Testis (tissue), 3 donors: ENCODE measurements around the gene TEX101. TPM values are rescaled to one million over a fixed set of nuclear protein-coding genes. Genes with fewer than 3 reads are reported as not detected.

Experiments used
- DNase-seq: peaks from one replicate; pipeline ENCODE4 v3.0.0-alpha.2; 2019
- H3K27ac ChIP-seq, 2 donors: fragments of 200-600 bp; sonication (generic); one replicate each; pipeline ENCODE4 v1.5.1; 2019
- H3K27me3 ChIP-seq: fragments of 200-600 bp; sonication (generic); one replicate; pipeline ENCODE4 v1.5.1; 2019
- H3K36me3 ChIP-seq: fragments of 200-600 bp; sonication (generic); one replicate; pipeline ENCODE4 v1.5.1; 2017; ENCODE audit warnings: low read depth; ENCODE audit errors: missing control alignments
- H3K4me1 ChIP-seq: fragments of 200-600 bp; sonication (generic); one replicate; pipeline ENCODE4 v1.5.1; 2019
- H3K4me3 ChIP-seq, 2 donors: fragments of 200-600 bp; sonication (generic); one replicate each; pipeline ENCODE4 v1.5.1; 2017 to 2019
- H3K9me3 ChIP-seq: fragments of 200-600 bp; sonication (generic); one replicate; pipeline ENCODE4 v1.5.1; 2017
- POLR2A ChIP-seq: fragments of 450-650 bp; IDR thresholded peaks from one replicate; pipeline ENCODE4 v1.6.1; 2017; ENCODE audit warnings: antibody characterized with exemption, mild to moderate bottlenecking, moderate library complexity
- WGBS, 2 donors: methylation state at CpG; one replicate each; pipeline ENCODE4 v1.1.5; 2018; 5-methylcytosine and 5-hydroxymethylcytosine counted together
- intact Hi-C: fragments of 100-400 bp; cut with DNase I; formaldehyde crosslinking; loops from one replicate; pipeline ENCODE4 v1.15.1; 2023; ENCODE audit warnings: low total_unique reads
- polyA plus RNA-seq: library from polyadenylated mRNA; stranded (reverse); fragments of 350-450 nt; fragmentation: Illumina TruSeq; extraction: RNeasy Lipid Tissue Mini Kit (QIAGEN cat#74804); gene quantifications from one replicate; pipeline ENCODE4 v1.2.3, GENCODE V29; 2014; ENCODE audit warnings: low read depth, low replicate concordance; ENCODE audit not compliant: insufficient read depth
- total RNA-seq, 2 donors: library from RNA; depleted of rRNA; stranded (reverse); fragments of >200 nt; gene quantifications; one replicate each; pipeline ENCODE4 v1.2.3, GENCODE V29; 2016
- TF ChIP-seq, protein P1 (sequence below), 3 experiments: fragments of 450-650 bp in 2 of 3; fragments of 200-600 bp in 1 of 3; sonication (generic) in 1 of 3; IDR thresholded peaks; one replicate each; pipeline ENCODE4 v1.5.1; 2016 to 2019; ENCODE audit warnings: antibody characterized with exemption in 3 of 3, mild to moderate bottlenecking in 2 of 3, moderate library complexity in 1 of 3

TEX101 gene
- total and polyA plus RNA-seq, 3 donors from 2014 or later = 73.1 to 231 (median 93.3) TPM

GRCh38 chr19:43467730-43468129 is 53.0 kb downstream of the TEX101 start:
- 90 to 92% methylated on average over 4 of the region's 4 CpGs for WGBS, 2 donors
- TF ChIP-seq POLR2A = no peak
- TF ChIP-seq, protein P1, sequence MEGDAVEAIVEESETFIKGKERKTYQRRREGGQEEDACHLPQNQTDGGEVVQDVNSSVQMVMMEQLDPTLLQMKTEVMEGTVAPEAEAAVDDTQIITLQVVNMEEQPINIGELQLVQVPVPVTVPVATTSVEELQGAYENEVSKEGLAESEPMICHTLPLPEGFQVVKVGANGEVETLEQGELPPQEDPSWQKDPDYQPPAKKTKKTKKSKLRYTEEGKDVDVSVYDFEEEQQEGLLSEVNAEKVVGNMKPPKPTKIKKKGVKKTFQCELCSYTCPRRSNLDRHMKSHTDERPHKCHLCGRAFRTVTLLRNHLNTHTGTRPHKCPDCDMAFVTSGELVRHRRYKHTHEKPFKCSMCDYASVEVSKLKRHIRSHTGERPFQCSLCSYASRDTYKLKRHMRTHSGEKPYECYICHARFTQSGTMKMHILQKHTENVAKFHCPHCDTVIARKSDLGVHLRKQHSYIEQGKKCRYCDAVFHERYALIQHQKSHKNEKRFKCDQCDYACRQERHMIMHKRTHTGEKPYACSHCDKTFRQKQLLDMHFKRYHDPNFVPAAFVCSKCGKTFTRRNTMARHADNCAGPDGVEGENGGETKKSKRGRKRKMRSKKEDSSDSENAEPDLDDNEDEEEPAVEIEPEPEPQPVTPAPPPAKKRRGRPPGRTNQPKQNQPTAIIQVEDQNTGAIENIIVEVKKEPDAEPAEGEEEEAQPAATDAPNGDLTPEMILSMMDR (IDR thresholded peaks at IDR 0.05) = no peak
- intact Hi-C loops = no loop called here
- no peak overlapping the region for H3K4me3 ChIP-seq
- H3K27me3 ChIP-seq = no peaks in the 10 kb centered on the region
- no peak overlapping the region for H3K27ac ChIP-seq
- no peaks in the 10 kb centered on the region for H3K36me3 ChIP-seq
- H3K4me1 ChIP-seq = peaks cover 2% of the 10 kb centered on the region
- no peaks in the 10 kb centered on the region for H3K9me3 ChIP-seq
- DNase-seq = no peak

Other genes with a start within 250 kb of the TEX101 start
- not detected for gene PSG5, start 228.4 kb upstream of the TEX101 start, total RNA-seq
- gene PSG5, start 228.4 kb upstream of the TEX101 start, polyA plus RNA-seq = not detected
- gene PSG4, start 209.3 kb upstream of the TEX101 start, total RNA-seq = under 1 TPM in 1 of 2 donors, not detected in 1; 0.25 TPM
- not detected for gene PSG4, start 209.3 kb upstream of the TEX101 start, polyA plus RNA-seq
- under 1 TPM in 1 of 2 donors, not detected in 1; 0.12 TPM for gene PSG9, start 145.4 kb upstream of the TEX101 start, total RNA-seq
- not detected for gene PSG9, start 145.4 kb upstream of the TEX101 start, polyA plus RNA-seq
- under 1 TPM; 0.39 to 0.74 TPM for gene CD177, start 61.2 kb upstream of the TEX101 start, total RNA-seq
- 0.57 TPM for gene CD177, start 61.2 kb upstream of the TEX101 start, polyA plus RNA-seq
- 1 to 10 TPM in 1 of 2 donors, under 1 TPM in 1; 0.71 to 1.2 TPM for gene LYPD3, start 50.7 kb downstream of the TEX101 start, total RNA-seq
- 1.3 TPM for gene LYPD3, start 50.7 kb downstream of the TEX101 start, polyA plus RNA-seq
- gene PHLDB3, start 89.9 kb downstream of the TEX101 start, total RNA-seq = 10 to 100 TPM; 27.1 to 28.3 TPM
- gene PHLDB3, start 89.9 kb downstream of the TEX101 start, polyA plus RNA-seq = 62.2 TPM
- 10 to 100 TPM; 11.2 to 11.5 TPM for gene ETHE1, start 112.3 kb downstream of the TEX101 start, total RNA-seq
- gene ETHE1, start 112.3 kb downstream of the TEX101 start, polyA plus RNA-seq = 13.1 TPM
- 1 to 10 TPM; 1.1 to 1.7 TPM for gene ZNF575, start 118.3 kb downstream of the TEX101 start, total RNA-seq
- gene ZNF575, start 118.3 kb downstream of the TEX101 start, polyA plus RNA-seq = 2.4 TPM
- gene XRCC1, start 160.6 kb downstream of the TEX101 start, total RNA-seq = 10 to 100 TPM; 40.6 to 44.8 TPM
- 49.1 TPM for gene XRCC1, start 160.6 kb downstream of the TEX101 start, polyA plus RNA-seq
- gene PINLYP, start 160.9 kb downstream of the TEX101 start, total RNA-seq = 1 to 10 TPM; 5.8 to 5.9 TPM
- 9.9 TPM for gene PINLYP, start 160.9 kb downstream of the TEX101 start, polyA plus RNA-seq
- 10 to 100 TPM; 26.4 to 29.0 TPM for gene IRGQ, start 181.2 kb downstream of the TEX101 start, total RNA-seq
- 6.0 TPM for gene IRGQ, start 181.2 kb downstream of the TEX101 start, polyA plus RNA-seq
- gene ZNF576, start 181.7 kb downstream of the TEX101 start, total RNA-seq = 10 to 100 TPM; 14.6 to 17.9 TPM
- gene ZNF576, start 181.7 kb downstream of the TEX101 start, polyA plus RNA-seq = 23.1 TPM
- gene SRRM5, start 197.2 kb downstream of the TEX101 start, total RNA-seq = 10 to 100 TPM in 1 of 2 donors, 1 to 10 TPM in 1; 8.4 to 21.3 TPM
- 36.0 TPM for gene SRRM5, start 197.2 kb downstream of the TEX101 start, polyA plus RNA-seq
- gene ZNF428, start 204.7 kb downstream of the TEX101 start, total RNA-seq = 10 to 100 TPM; 93.1 to 94.2 TPM
- 64.1 TPM for gene ZNF428, start 204.7 kb downstream of the TEX101 start, polyA plus RNA-seq
- 1 to 10 TPM; 1.5 to 4.3 TPM for gene CADM4, start 225.0 kb downstream of the TEX101 start, total RNA-seq
- 7.8 TPM for gene CADM4, start 225.0 kb downstream of the TEX101 start, polyA plus RNA-seq